Loucy (cell line): Measurements from ENCODE around the gene AAR2.

Experiments
- H2AFZ ChIP-seq: fragments of 200-600 bp; sonication (generic); 2 replicates; pipeline ENCODE4 v1.6.0; 2016; ENCODE audit warnings: antibody characterized with exemption, mild to moderate bottlenecking, low read length, moderate library complexity
- H3F3A ChIP-seq: fragments of 200-600 bp; 2 replicates; pipeline ENCODE4 v1.6.0; 2016; ENCODE audit warnings: antibody characterized with exemption, low read depth, mild to moderate bottlenecking
- H3K27me3 ChIP-seq: fragments of 200-600 bp; sonication (generic); 2 replicates; pipeline ENCODE4 v1.6.1; 2014; ENCODE audit warnings: low read length, mild to moderate bottlenecking; ENCODE audit not compliant: insufficient read depth, poor library complexity, severe bottlenecking
- H3K36me3 ChIP-seq: fragments of 200-600 bp; sonication (generic); 2 replicates; pipeline ENCODE4 v1.6.1; 2016; ENCODE audit warnings: low read length; ENCODE audit not compliant: insufficient read depth
- H3K4me1 ChIP-seq: fragments of 200-600 bp; sonication (generic); 2 replicates; pipeline ENCODE4 v1.5.1; 2014; ENCODE audit warnings: low read length, mild to moderate bottlenecking; ENCODE audit not compliant: insufficient read depth, poor library complexity, severe bottlenecking
- H3K4me2 ChIP-seq: fragments of 200-600 bp; sonication (generic); 2 replicates; pipeline ENCODE4 v1.6.0; 2014; ENCODE audit warnings: antibody characterized with exemption, low read length, low read depth, mild to moderate bottlenecking; ENCODE audit not compliant: poor library complexity, severe bottlenecking
- H3K4me3 ChIP-seq: fragments of 200-600 bp; sonication (generic); 2 replicates; pipeline ENCODE4 v1.5.1; 2014; ENCODE audit warnings: low read length, mild to moderate bottlenecking, mixed read lengths; ENCODE audit not compliant: poor library complexity, severe bottlenecking
- H3K79me2 ChIP-seq: fragments of 200-600 bp; sonication (generic); 2 replicates; pipeline ENCODE4 v1.6.1; 2014; ENCODE audit warnings: low read length; ENCODE audit not compliant: insufficient read depth
- H3K9ac ChIP-seq: fragments of 200-600 bp; sonication (generic); 2 replicates; pipeline ENCODE4 v1.6.0; 2014; ENCODE audit warnings: mild to moderate bottlenecking, low read depth, low read length, moderate library complexity; ENCODE audit not compliant: poor library complexity, severe bottlenecking
- H3K9me2 ChIP-seq: fragments of 200-600 bp; sonication (generic); replicated peaks from 2 replicates; pipeline ENCODE4 v1.6.1; 2016; ENCODE audit warnings: low read depth, low read length, mixed read lengths
- H3K9me3 ChIP-seq: fragments of 200-600 bp; sonication (generic); 2 replicates; pipeline ENCODE4 v1.6.1; 2014; ENCODE audit warnings: mild to moderate bottlenecking, antibody characterized with exemption, low read length, low read depth; ENCODE audit not compliant: insufficient read depth
- H4K20me1 ChIP-seq: fragments of 200-600 bp; sonication (generic); 2 replicates; pipeline ENCODE4 v1.6.0; 2014; ENCODE audit warnings: antibody characterized with exemption, low read length, mild to moderate bottlenecking; ENCODE audit not compliant: insufficient read depth, poor library complexity, severe bottlenecking
- EZH2phosphoT487 ChIP-seq: fragments of 200-600 bp; IDR thresholded peaks from 2 replicates; pipeline ENCODE4 v1.6.1; 2018; ENCODE audit warnings: antibody characterized with exemption, mild to moderate bottlenecking, moderate library complexity, borderline replicate concordance
- TF ChIP-seq, protein P1 (sequence below): fragments of 200-600 bp; sonication (generic); conservative IDR thresholded peaks from 2 replicates; pipeline ENCODE4 v1.5.1; 2014; ENCODE audit warnings: mild to moderate bottlenecking, antibody characterized with exemption, low read length

Gene AAR2

DNA sequence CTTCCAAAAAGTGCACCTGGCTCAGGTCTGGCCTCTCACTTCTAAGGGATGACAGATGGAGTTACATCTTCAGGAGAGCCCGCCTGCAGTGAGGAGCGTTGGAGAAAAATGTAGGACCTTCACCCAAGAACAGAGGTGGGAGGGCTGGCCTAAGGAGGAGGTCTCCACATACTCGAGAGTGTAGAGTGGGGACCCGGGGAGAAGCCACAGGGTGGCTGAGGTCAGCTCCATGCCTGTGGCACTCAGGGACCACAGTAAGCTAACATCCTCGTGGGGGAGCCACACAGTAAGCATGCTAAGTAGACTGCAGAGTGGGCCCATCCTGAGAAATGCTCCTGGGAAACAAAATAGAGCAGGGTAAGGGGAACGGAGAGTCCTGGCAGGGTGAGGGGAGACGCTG is 24.0 kb downstream of the AAR2 start:
- Histone ChIP-seq H3K27me3 (no peaks in the 10 kb centered on the region), H3K9ac (no peak overlapping the region), H3K36me3 (peaks cover 24% of the 10 kb centered on the region; the same call in 1 of the 2 replicates), H4K20me1 (no peaks in the 10 kb centered on the region), H3K9me3 (no peaks in the 10 kb centered on the region), H3F3A (no peaks in the 10 kb centered on the region), H3K9me2 (no peaks in the 10 kb centered on the region), H3K79me2 (no peaks in the 10 kb centered on the region), H2AFZ (no peak overlapping the region), H3K4me1 (no peaks in the 10 kb centered on the region), H3K4me3 (no peak overlapping the region), H3K4me2 (no peak overlapping the region)
- TF ChIP-seq EZH2phosphoT487: no peak
- TF ChIP-seq, protein P1, sequence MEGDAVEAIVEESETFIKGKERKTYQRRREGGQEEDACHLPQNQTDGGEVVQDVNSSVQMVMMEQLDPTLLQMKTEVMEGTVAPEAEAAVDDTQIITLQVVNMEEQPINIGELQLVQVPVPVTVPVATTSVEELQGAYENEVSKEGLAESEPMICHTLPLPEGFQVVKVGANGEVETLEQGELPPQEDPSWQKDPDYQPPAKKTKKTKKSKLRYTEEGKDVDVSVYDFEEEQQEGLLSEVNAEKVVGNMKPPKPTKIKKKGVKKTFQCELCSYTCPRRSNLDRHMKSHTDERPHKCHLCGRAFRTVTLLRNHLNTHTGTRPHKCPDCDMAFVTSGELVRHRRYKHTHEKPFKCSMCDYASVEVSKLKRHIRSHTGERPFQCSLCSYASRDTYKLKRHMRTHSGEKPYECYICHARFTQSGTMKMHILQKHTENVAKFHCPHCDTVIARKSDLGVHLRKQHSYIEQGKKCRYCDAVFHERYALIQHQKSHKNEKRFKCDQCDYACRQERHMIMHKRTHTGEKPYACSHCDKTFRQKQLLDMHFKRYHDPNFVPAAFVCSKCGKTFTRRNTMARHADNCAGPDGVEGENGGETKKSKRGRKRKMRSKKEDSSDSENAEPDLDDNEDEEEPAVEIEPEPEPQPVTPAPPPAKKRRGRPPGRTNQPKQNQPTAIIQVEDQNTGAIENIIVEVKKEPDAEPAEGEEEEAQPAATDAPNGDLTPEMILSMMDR: no peak

DNA sequence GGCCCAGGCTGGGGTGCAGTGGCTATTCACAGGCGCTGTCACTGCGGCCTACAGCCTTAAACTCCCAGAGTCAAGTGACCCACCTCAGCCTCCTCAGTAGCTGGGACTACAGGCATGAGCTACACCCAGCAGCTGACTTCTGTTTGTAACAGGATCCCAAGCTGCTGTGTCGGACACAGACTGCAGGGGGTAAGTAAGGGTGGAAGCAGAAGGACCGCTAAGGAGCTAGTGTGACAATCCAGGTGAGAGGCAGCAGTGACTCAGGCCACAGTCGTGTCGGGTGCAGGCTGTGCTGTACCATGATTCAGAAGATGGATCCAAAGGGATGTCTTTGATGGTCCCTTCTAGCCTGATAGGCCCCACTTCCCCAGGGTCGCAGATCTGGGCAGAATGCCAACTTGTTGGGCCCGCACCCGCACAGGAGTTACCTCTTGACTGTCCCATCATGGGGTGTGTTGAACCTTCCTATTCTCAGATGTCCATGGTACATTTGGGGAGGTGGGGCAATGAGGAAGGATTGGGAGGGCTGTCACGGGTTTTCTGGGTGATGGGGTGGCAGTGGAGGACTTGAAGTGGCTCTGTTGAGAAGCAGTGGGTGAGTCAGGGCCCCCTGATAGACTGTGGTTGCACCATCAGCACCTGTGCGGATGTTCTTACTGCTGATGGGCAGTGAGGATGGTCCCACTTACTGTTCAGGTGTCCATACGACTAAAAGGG is 25.3 kb downstream of the AAR2 start:
- Histone ChIP-seq H3K9ac (no peak overlapping the region), H3K79me2 (no peaks in the 10 kb centered on the region), H3K9me2 (no peaks in the 10 kb centered on the region), H4K20me1 (no peaks in the 10 kb centered on the region), H3K4me3 (no peak overlapping the region), H3K9me3 (no peaks in the 10 kb centered on the region), H3K4me2 (no peak overlapping the region), H3K4me1 (no peaks in the 10 kb centered on the region), H2AFZ (no peak overlapping the region), H3K36me3 (peaks cover 14% of the 10 kb centered on the region; the same call in 1 of the 2 replicates), H3K27me3 (no peaks in the 10 kb centered on the region), H3F3A (no peaks in the 10 kb centered on the region)
- no peak for TF ChIP-seq EZH2phosphoT487
- TF ChIP-seq, protein P1: no peak

DNA sequence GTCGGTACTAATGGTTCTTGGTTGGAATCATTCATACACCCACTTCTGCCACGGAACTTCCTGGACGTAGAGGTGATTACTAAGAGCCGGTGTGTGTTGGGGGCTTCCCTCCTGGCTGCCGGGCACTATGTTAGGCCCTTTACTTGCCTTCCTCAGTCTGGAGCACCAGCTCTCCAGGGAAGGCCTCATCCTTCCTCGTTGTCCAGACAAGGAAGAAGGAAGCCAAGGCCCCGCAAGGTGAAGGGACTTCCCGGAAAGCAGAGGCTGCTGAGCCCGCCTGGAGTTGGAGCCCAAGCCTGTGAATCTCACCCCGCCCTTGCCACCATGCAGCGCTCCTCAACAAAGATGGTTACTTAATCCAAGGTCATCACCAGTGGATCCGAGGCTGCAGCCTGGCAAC is 26.2 kb downstream of the AAR2 start:
- no peaks in the 10 kb centered on the region for H3K27me3 ChIP-seq
- no peak overlapping the region for H3K4me3 ChIP-seq
- H3K36me3 ChIP-seq: peaks cover 6% of the 10 kb centered on the region; the same call in 1 of the 2 replicates
- H3K9me3 ChIP-seq: no peaks in the 10 kb centered on the region
- H4K20me1 ChIP-seq: no peaks in the 10 kb centered on the region
- no peak overlapping the region for H2AFZ ChIP-seq
- no peaks in the 10 kb centered on the region for H3K79me2 ChIP-seq
- H3F3A ChIP-seq: no peaks in the 10 kb centered on the region
- H3K4me1 ChIP-seq: no peaks in the 10 kb centered on the region
- TF ChIP-seq EZH2phosphoT487: no peak
- TF ChIP-seq, protein P1: no peak
- no peak overlapping the region for H3K4me2 ChIP-seq
- H3K9ac ChIP-seq: no peak overlapping the region
- no peaks in the 10 kb centered on the region for H3K9me2 ChIP-seq
